PC-9 (cell line): ENCODE results near the gene URM1. TPM values are rescaled to one million over a fixed set of nuclear protein-coding genes. Genes with fewer than 3 reads are reported as not detected.

Experiments used
- BruUV-seq: library from RNA; stranded (reverse); fragments of 400-500 nt; replicated peaks from 2 replicates; lab custom pipeline; 2021; lab: Mats Ljungman, UMichigan
- CTCF ChIA-PET: fragments of 300-600 bp; sonication (Branson Sonifier 250); formaldehyde crosslinking; loops from one replicate; lab custom pipeline; 2022; ENCODE audit warnings: antibody characterized with exemption; lab: Charles Lee
- POLR2A ChIA-PET: fragments of 300-600 bp; sonication (Branson Sonifier 250); formaldehyde crosslinking; loops from one replicate; lab custom pipeline; 2022; ENCODE audit warnings: antibody characterized with exemption; ENCODE audit not compliant: unreplicated experiment; lab: Charles Lee
- DNase-seq, 2 experiments: peaks; one replicate each; pipeline versions ENCODE4 v3.0.0 to v3.0.0-alpha.2; 2015 to 2022; ENCODE audit warnings: mixed read lengths in 1 of 2
- H2AFZ ChIP-seq: fragments of 200-600 bp; sonication (generic); 2 replicates; pipeline ENCODE4 v1.8.1; 2017; ENCODE audit warnings: antibody characterized with exemption
- H3F3A ChIP-seq: fragments of 200-600 bp; sonication (generic); 2 replicates; pipeline ENCODE4 v1.8.1; 2017; ENCODE audit warnings: antibody characterized with exemption, mild to moderate bottlenecking, low read depth; ENCODE audit not compliant: insufficient read depth
- H3K27ac ChIP-seq: fragments of 200-600 bp; sonication (generic); 2 replicates; pipeline ENCODE4 v1.6.1; 2016; ENCODE audit warnings: mixed run types
- H3K27me3 ChIP-seq: fragments of 200-600 bp; sonication (generic); 2 replicates; pipeline ENCODE4 v1.6.1; 2016; ENCODE audit warnings: low read depth, mixed run types; ENCODE audit not compliant: insufficient read depth
- H3K36me3 ChIP-seq: fragments of 200-600 bp; sonication (generic); 2 replicates; pipeline ENCODE4 v1.6.1; 2016; ENCODE audit warnings: low read depth, mixed run types
- H3K4me1 ChIP-seq: fragments of 200-600 bp; sonication (generic); replicated peaks from 2 replicates; pipeline ENCODE4 v1.6.1; 2016; ENCODE audit warnings: mixed run types; ENCODE audit not compliant: insufficient read depth
- H3K4me2 ChIP-seq: fragments of 200-600 bp; sonication (generic); 2 replicates; pipeline ENCODE4 v1.6.1; 2017; ENCODE audit warnings: mixed run types
- H3K4me3 ChIP-seq: fragments of 200-600 bp; sonication (generic); 2 replicates; pipeline ENCODE4 v1.6.1; 2016; ENCODE audit warnings: mixed run types
- H3K79me2 ChIP-seq: fragments of 200-600 bp; sonication (generic); 2 replicates; pipeline ENCODE4 v1.6.1; 2017; ENCODE audit warnings: low read depth, mixed run types
- H3K9me2 ChIP-seq: fragments of 200-600 bp; sonication (generic); 2 replicates; pipeline ENCODE4 v1.8.1; 2017; ENCODE audit warnings: mild to moderate bottlenecking; ENCODE audit not compliant: insufficient read depth
- H3K9me3 ChIP-seq: fragments of 200-600 bp; sonication (generic); 2 replicates; pipeline ENCODE4 v1.8.1; 2016; ENCODE audit warnings: low read depth; ENCODE audit not compliant: insufficient read depth
- H4K20me1 ChIP-seq: fragments of 200-600 bp; sonication (generic); 2 replicates; pipeline ENCODE4 v1.8.1; 2017; ENCODE audit not compliant: insufficient read depth
- CTCF ChIP-seq: fragments of 200-600 bp; sonication (generic); conservative IDR thresholded peaks from 2 replicates; pipeline ENCODE4 v1.6.1; 2017; ENCODE audit warnings: mixed run types, antibody characterized with exemption, mild to moderate bottlenecking, moderate library complexity
- EZH2 ChIP-seq: fragments of 200-600 bp; sonication (generic); IDR thresholded peaks from 2 replicates; pipeline ENCODE4 v1.8.0; 2017; ENCODE audit warnings: antibody characterized with exemption, low read depth
- intact Hi-C: fragments of 100-400 bp; cut with micrococcal nuclease; formaldehyde crosslinking; loops from one replicate; pipeline ENCODE4 v1.10.0; 2022; ENCODE audit not compliant: unreplicated experiment
- total RNA-seq: library from RNA; stranded (reverse); gene quantifications from 2 replicates; pipeline ENCODE4 v1.2.3, GENCODE V29; 2021

The URM1 gene
- total RNA-seq, 1 experiment from 2014 or later, result 98.1 TPM

DNA sequence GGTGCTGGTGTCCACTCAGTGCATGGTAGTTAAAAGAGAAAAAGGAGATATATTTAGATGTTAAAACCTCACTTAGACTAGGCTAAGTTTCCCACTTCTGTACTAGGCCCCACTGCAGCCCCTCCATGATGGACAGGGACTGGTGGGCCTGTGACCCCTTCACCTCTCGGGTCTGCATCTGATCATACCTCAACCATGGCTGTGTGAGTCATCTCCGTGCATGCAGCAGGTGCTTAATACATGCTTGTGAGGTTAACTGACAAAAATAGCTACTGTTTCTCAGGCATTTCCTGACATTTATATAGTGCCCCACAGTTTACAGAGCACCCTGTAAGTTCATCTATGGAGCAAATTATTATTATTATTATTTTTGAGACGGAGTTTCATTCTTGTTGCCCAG is 8.4 kb upstream of the URM1 start:
- TF ChIP-seq EZH2, result no peak
- no peak for TF ChIP-seq CTCF
- no peaks in the 10 kb centered on the region for H3K27me3 ChIP-seq
- peak overlapping the region; percentile 89; the same call in 1 of the 2 replicates for H3K4me2 ChIP-seq
- H4K20me1 ChIP-seq, result no peaks in the 10 kb centered on the region
- H2AFZ ChIP-seq, result no peak overlapping the region
- no peak overlapping the region for H3K4me3 ChIP-seq
- no peaks in the 10 kb centered on the region for H3K9me2 ChIP-seq
- peaks cover 14% of the 10 kb centered on the region for H3F3A ChIP-seq
- H3K27ac ChIP-seq, result no peak overlapping the region
- ChIA-PET POLR2A (interaction anchor here (0.5 to 0.6 kb wide), 2 partner anchors 58 to 71 kb away, joined by 3 to 16 read pairs; partner anchors contain the start of gene CERCAM), CTCF (interaction anchor here (0.6 to 1.6 kb wide), 11 partner anchors 8 to 248 kb away, joined by 3 to 20 read pairs (median 4); partner anchors contain the start of genes CERCAM and URM1)
- no TSS peak for BruUV-seq
- H3K79me2 ChIP-seq, result no peaks in the 10 kb centered on the region
- intact Hi-C loops, result loop anchor here (1.0 to 5.0 kb wide), 3 partner anchors 58 to 275 kb away; partner anchors contain the start of gene CERCAM
- H3K4me1 ChIP-seq, result peaks cover 12% of the 10 kb centered on the region
- no peak for DNase-seq
- no peaks in the 10 kb centered on the region for H3K9me3 ChIP-seq
- no peaks in the 10 kb centered on the region for H3K36me3 ChIP-seq

- Histone ChIP-seq H3K9me2 (no peaks in the 10 kb centered on the region), H3K4me1 (peaks cover 21% of the 10 kb centered on the region), H3K79me2 (no peaks in the 10 kb centered on the region), H3K27me3 (no peaks in the 10 kb centered on the region), H4K20me1 (no peaks in the 10 kb centered on the region), H3F3A (peaks cover 22% of the 10 kb centered on the region), H3K27ac (no peak overlapping the region), H3K9me3 (no peaks in the 10 kb centered on the region), H2AFZ (no peak overlapping the region), H3K4me3 (no peak overlapping the region), H3K4me2 (no peak overlapping the region), H3K36me3 (no peaks in the 10 kb centered on the region)
- ChIA-PET POLR2A (interaction anchor here (0.7 kb wide), 1 partner anchor 187 kb away, joined by 4 read pairs; the partner anchor contains the start of gene SPTAN1), CTCF (no interaction called here)
- intact Hi-C loops, result no loop called here
- TF ChIP-seq CTCF, result no peak
- TF ChIP-seq EZH2, result no peak
- BruUV-seq, result no TSS peak
- no peak for DNase-seq
Measured at GRCh38 chr9:128365525-128365924, 5.6 kb upstream of the URM1 start.

GRCh38 chr9:128369024-128369706 is 2.0 kb upstream of the URM1 start:
- POLR2A ChIA-PET, result interaction anchor here (0.6 to 1.3 kb wide), 2 partner anchors 93 to 402 kb away, joined by 5 to 7 read pairs; partner anchors contain the start of genes GOLGA2 and SWI5
- Histone ChIP-seq H3K9me2 (no peaks in the 10 kb centered on the region), H3K79me2 (peaks cover 27% of the 10 kb centered on the region), H4K20me1 (no peaks in the 10 kb centered on the region), H3K9me3 (no peaks in the 10 kb centered on the region), H3K27ac (no peak overlapping the region), H3K4me3 (no peak overlapping the region), H3F3A (peaks cover 21% of the 10 kb centered on the region), H3K4me1 (peaks cover 18% of the 10 kb centered on the region; the same call in 1 of the 2 replicates), H2AFZ (no peak overlapping the region), H3K27me3 (no peaks in the 10 kb centered on the region), H3K4me2 (no peak overlapping the region), H3K36me3 (no peaks in the 10 kb centered on the region; the same call in 1 of the 2 replicates)
- no TSS peak for BruUV-seq
- DNase-seq, result no peak
- intact Hi-C loops, result no loop called here
- CTCF ChIA-PET, result interaction anchor here (0.6 kb wide), 1 partner anchor 145 kb away, joined by 8 read pairs; no protein-coding TSS in a partner anchor
- TF ChIP-seq EZH2 (no peak), CTCF (no peak)
